Spleen (tissue), 11 donors: ENCODE data around the gene ATP6AP2. TPM values are rescaled to one million over a fixed set of nuclear protein-coding genes. Genes with fewer than 3 reads are reported as not detected.

Experiments
- DNase-seq: peaks from one replicate; pipeline ENCODE4 v3.0.0-alpha.2; 2020
- H3K27ac ChIP-seq, 8 donors: fragments of 200-600 bp; sonication (generic) in 7 of 8; 1 replicate in 4 of 8; 2 replicates in 4 of 8; pipeline versions ENCODE4 v1.5.0 to v1.8.0; 2016 to 2021; ENCODE audit warnings: inconsistent platforms in 4 of 8, mild to moderate bottlenecking in 4 of 8, moderate library complexity in 1 of 8
- H3K27me3 ChIP-seq, 7 donors: fragments of 200-600 bp; sonication (generic) in 6 of 7; replicated peaks in 1 of 7; 1 replicate in 4 of 7; 2 replicates in 3 of 7; pipeline versions ENCODE4 v1.5.0 to v1.8.0; 2016 to 2021; ENCODE audit warnings: inconsistent platforms in 3 of 7, mild to moderate bottlenecking in 1 of 7
- H3K36me3 ChIP-seq, 6 donors: fragments of 200-600 bp; sonication (generic) in 5 of 6; 1 replicate in 4 of 6; 2 replicates in 2 of 6; pipeline versions ENCODE4 v1.5.0 to v1.8.0; 2016 to 2021; ENCODE audit warnings: inconsistent platforms in 2 of 6
- H3K4me1 ChIP-seq, 6 donors: fragments of 200-600 bp; sonication (generic) in 5 of 6; 1 replicate in 3 of 6; 2 replicates in 3 of 6; pipeline versions ENCODE4 v1.5.0 to v1.8.0; 2016 to 2021; ENCODE audit warnings: inconsistent platforms in 3 of 6
- H3K4me3 ChIP-seq, 8 donors: fragments of 200-600 bp; sonication (generic) in 7 of 8; 1 replicate in 4 of 8; 2 replicates in 4 of 8; pipeline versions ENCODE4 v1.5.0 to v1.8.0; 2016 to 2021; ENCODE audit warnings: inconsistent platforms in 4 of 8, mild to moderate bottlenecking in 4 of 8, moderate library complexity in 2 of 8
- H3K9me3 ChIP-seq, 8 donors: fragments of 200-600 bp; sonication (generic) in 7 of 8; 1 replicate in 4 of 8; 2 replicates in 4 of 8; pipeline versions ENCODE4 v1.5.0 to v1.8.0; 2016 to 2021; ENCODE audit warnings: inconsistent platforms in 4 of 8
- POLR2A ChIP-seq, 3 donors: fragments of 450-650 bp; IDR thresholded peaks; one replicate each; pipeline ENCODE4 v1.5.1; 2017; ENCODE audit warnings: antibody characterized with exemption in 3 of 3, mild to moderate bottlenecking in 1 of 3
- POLR2AphosphoS5 ChIP-seq, 3 donors: sonication (generic); formaldehyde crosslinking; IDR thresholded peaks; one replicate each; pipeline ENCODE4 v1.5.1; 2017; ENCODE audit warnings: antibody characterized with exemption in 3 of 3
- whole genome bisulfite sequencing, 5 donors: extraction: QIAGEN DNeasy Blood & Tissue Kit in 3 of 5; methylation state at CpG; one replicate each; pipeline versions ENCODE4 v1.1.5 to v1.1.7; 2013 to 2018; 5-methylcytosine and 5-hydroxymethylcytosine counted together
- intact Hi-C: fragments of 100-400 bp; cut with DNase I; formaldehyde crosslinking; loops from one replicate; pipeline ENCODE4 v1.15.0; 2023; ENCODE audit warnings: low total_unique reads
- polyA plus RNA-seq, 3 donors: library from polyadenylated mRNA; stranded (reverse); fragments of 200-250 nt; gene quantifications; one replicate each; pipeline ENCODE4 v1.2.1, GENCODE V29; 2013
- total RNA-seq, 7 donors: library from RNA; depleted of rRNA in 3 of 7; stranded (reverse); fragments of >200 nt in 3 of 7; fragmentation: NEBNext Ultra II Directional in 4 of 7; extraction: Animal tissue kit (Norgen Biotek cat#: 25700) in 4 of 7; gene quantifications; one replicate each; pipeline versions ENCODE4 v1.1.0 to v1.2.1, GENCODE V29; 2016 to 2021
- TF ChIP-seq, protein P1 (sequence below), 11 experiments: fragments of 200-600 bp in 7 of 11; fragments of 450-650 bp in 4 of 11; sonication (generic) in 4 of 11; IDR thresholded peaks in 8 of 11; conservative IDR thresholded peaks in 3 of 11; 1 replicate in 7 of 11; 2 replicates in 4 of 11; pipeline versions ENCODE4 v1.4.0 to v1.8.0; 2016 to 2021; ENCODE audit warnings: antibody characterized with exemption in 11 of 11, inconsistent platforms in 4 of 11, mild to moderate bottlenecking in 1 of 11
- donor health status: healthy with polysubstance abuse.
- donor health status: DM: no; HTN: no; CAD: no; lungs with moderate emphysema.
- donor health status: DM: no; HTN: no; CAD: no.
- donor health status: Bipolar disorder and iron deficiency.
- donor health status: healthy.
- donor health status: DM: no; HTN: no; CAD: no.
- donor health status: DM: yes; HTN: yes; CAD: no.

Gene ATP6AP2
- total and polyA plus RNA-seq, 10 donors, result 36.9 to 130 (median 83.6) TPM

DNA sequence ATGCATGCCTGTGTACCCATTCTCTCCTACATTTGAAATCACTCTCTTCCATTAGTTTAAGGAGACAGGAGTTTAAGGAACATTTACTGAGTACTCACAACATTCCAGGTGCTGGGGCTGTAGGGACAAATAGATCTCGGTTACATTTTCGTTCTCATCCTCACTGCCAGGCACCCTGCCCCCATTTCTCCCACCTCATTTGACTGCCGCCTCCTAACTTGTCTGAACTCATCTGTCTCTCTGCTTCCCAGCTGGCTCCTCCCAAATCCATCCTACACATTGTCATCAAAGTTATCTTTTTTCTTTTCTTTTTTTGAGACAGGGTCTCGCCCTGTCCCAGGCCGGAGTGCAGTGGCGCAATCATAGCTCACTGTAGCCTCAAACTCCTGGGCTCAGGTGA is 22.7 kb downstream of the ATP6AP2 start:
- intact Hi-C loops, result no loop called here
- Histone ChIP-seq H3K36me3 (peaks cover 0 to 69% (median 24%) of the 10 kb centered on the region in 6 donors), H3K4me3 (no peak overlapping the region), H3K27ac (no peak overlapping the region), H3K9me3 (no peaks in the 10 kb centered on the region), H3K4me1 (no peaks in the 10 kb centered on the region), H3K27me3 (peaks cover 0 to 4% (median 0%) of the 10 kb centered on the region in 7 donors)
- TF ChIP-seq, protein P1, sequence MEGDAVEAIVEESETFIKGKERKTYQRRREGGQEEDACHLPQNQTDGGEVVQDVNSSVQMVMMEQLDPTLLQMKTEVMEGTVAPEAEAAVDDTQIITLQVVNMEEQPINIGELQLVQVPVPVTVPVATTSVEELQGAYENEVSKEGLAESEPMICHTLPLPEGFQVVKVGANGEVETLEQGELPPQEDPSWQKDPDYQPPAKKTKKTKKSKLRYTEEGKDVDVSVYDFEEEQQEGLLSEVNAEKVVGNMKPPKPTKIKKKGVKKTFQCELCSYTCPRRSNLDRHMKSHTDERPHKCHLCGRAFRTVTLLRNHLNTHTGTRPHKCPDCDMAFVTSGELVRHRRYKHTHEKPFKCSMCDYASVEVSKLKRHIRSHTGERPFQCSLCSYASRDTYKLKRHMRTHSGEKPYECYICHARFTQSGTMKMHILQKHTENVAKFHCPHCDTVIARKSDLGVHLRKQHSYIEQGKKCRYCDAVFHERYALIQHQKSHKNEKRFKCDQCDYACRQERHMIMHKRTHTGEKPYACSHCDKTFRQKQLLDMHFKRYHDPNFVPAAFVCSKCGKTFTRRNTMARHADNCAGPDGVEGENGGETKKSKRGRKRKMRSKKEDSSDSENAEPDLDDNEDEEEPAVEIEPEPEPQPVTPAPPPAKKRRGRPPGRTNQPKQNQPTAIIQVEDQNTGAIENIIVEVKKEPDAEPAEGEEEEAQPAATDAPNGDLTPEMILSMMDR (IDR thresholded peaks at IDR 0.05 in 8 of 11, conservative IDR thresholded peaks at IDR 0.05 in 3 of 11), result no peak
- no peak for TF ChIP-seq POLR2AphosphoS5 (IDR thresholded peaks at IDR 0.05)
- 89 to 99% (median 94%) methylated on average over 6 of the region's 6 CpGs for WGBS, 5 donors
- DNase-seq, result no peak

DNA sequence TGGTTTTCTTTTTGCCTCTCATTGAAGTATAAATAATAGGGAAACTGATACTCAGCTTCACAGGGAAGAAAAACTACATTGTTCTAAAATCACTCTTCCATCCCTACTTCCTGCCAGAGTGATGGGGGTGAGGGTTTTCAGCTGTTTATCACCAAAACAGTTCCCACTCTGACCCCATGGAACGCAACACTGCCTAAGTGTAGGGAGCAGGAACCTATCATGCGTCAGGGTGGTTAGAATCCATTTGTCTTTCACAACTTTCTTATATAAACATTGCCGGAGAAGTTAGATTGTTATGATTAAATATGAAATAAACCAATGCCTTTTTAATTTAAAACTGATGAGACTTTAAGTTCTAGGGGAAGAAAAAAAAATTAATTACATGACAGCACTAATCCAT is 26.6 kb downstream of the ATP6AP2 start:
- intact Hi-C loops, result no loop called here
- Histone ChIP-seq H3K27me3 (peaks cover 0 to 4% (median 0%) of the 10 kb centered on the region in 7 donors), H3K9me3 (no peaks in the 10 kb centered on the region), H3K27ac (no peak overlapping the region), H3K4me1 (no peaks in the 10 kb centered on the region), H3K36me3 (peaks cover 0 to 29% (median 7%) of the 10 kb centered on the region in 6 donors), H3K4me3 (no peak overlapping the region)
- TF ChIP-seq, protein P1 (IDR thresholded peaks at IDR 0.05 in 8 of 11, conservative IDR thresholded peaks at IDR 0.05 in 3 of 11), result no peak
- TF ChIP-seq POLR2A (IDR thresholded peaks at IDR 0.05), result no peak
- TF ChIP-seq POLR2AphosphoS5 (IDR thresholded peaks at IDR 0.05), result no peak
- DNase-seq, result no peak
- WGBS, 5 donors, result 69 to 89% (median 82%) methylated on average over 3 of the region's 3 CpGs

DNA sequence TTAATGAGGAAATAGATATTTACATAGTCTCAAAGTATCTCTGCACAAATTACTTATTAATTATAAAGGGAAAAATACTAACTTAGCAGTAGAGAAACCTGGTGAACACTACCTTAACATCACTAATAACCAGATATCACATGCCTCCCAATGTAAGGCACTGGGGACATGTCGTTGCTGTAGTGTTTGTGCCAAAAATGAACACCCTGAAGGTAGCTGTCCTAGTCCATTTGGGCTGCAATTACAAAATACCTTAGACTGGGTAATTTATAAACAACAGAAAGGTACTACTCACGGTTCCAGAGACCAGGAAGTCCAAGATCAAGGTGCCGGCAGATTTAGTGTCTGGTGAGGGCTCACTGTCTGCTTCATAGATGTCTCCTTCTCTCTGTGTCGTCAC is 31.7 kb downstream of the ATP6AP2 start:
- no peak overlapping the region for H3K4me3 ChIP-seq
- no peak for TF ChIP-seq POLR2AphosphoS5 (IDR thresholded peaks at IDR 0.05)
- TF ChIP-seq, protein P1 (IDR thresholded peaks at IDR 0.05 in 8 of 11, conservative IDR thresholded peaks at IDR 0.05 in 3 of 11), result no peak
- no peak for TF ChIP-seq POLR2A (IDR thresholded peaks at IDR 0.05)
- 57 to 66% (median 63%) methylated on average over 4 of the region's 4 CpGs for WGBS, 5 donors
- H3K36me3 ChIP-seq, result no peaks in the 10 kb centered on the region
- no peaks in the 10 kb centered on the region for H3K9me3 ChIP-seq
- H3K27me3 ChIP-seq, result no peaks in the 10 kb centered on the region
- intact Hi-C loops, result no loop called here
- no peak for DNase-seq
- H3K4me1 ChIP-seq, result no peaks in the 10 kb centered on the region
- no peak overlapping the region for H3K27ac ChIP-seq

DNA sequence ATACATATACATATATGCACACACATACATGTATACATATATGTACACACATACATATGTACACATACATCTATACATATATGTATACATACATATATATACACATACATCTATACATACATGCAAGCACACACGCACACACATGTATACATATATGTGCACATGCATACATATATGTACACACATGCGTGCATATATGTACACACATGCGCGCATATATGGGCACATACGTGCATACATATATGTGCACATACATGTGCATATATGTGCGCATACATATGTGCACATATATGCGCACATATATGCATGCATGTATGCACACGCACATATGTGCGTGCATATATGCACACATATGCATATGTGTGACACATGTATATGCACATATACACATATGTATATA is 35.2 kb downstream of the ATP6AP2 start:
- Histone ChIP-seq H3K9me3 (no peaks in the 10 kb centered on the region), H3K27me3 (no peaks in the 10 kb centered on the region), H3K27ac (no peak overlapping the region), H3K36me3 (no peaks in the 10 kb centered on the region), H3K4me3 (no peak overlapping the region), H3K4me1 (no peaks in the 10 kb centered on the region)
- intact Hi-C loops, result no loop called here
- no peak for DNase-seq
- WGBS, 5 donors, result 77 to 90% (median 84%) methylated on average over 8 to 9 of the region's 9 CpGs
- TF ChIP-seq POLR2AphosphoS5 (IDR thresholded peaks at IDR 0.05) (no peak), POLR2A (IDR thresholded peaks at IDR 0.05) (no peak)
- TF ChIP-seq, protein P1 (IDR thresholded peaks at IDR 0.05 in 8 of 11, conservative IDR thresholded peaks at IDR 0.05 in 3 of 11), result no peak
